ENCODE data around the gene PTK7.

DNA sequence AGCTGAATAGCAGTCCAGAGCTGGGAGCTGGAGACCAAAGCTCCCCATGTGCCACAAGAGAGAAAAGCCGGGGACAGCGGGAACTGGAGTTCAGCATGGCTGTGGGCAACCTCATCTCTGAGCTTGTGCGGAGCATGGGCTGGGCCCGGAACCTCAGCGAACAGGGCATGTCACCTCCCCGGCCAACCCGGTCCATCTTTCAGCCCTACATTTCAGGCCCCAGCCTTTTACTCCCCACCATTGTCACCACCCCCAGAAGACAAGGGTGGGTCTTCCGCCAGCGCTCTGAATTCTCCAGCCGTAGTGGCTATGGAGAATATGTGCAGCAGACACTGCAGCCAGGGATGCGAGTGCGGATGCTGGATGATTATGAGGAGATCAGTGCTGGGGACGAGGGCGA lies 109.9 kb downstream of the PTK7 start:
- TF ChIP-seq GATA2 (IDR thresholded peaks at IDR 0.05; ENCODE audit: low read depth, low read length) (no peak), GATA3 (IDR thresholded peaks at IDR 0.05; ENCODE audit: low read depth, low read length) (no peak)
